ENCODE data around the gene MOGAT1. TPM values are rescaled to one million over a fixed set of nuclear protein-coding genes. Genes with fewer than 3 reads are reported as not detected.

The MOGAT1 gene
- total RNA-seq, 1 experiment from 2014 or later = 0.22 TPM

GRCh38 chr2:222733470-222733845 is 62.0 kb downstream of the MOGAT1 start:
- Histone ChIP-seq H3K9ac (ENCODE audit: low read length) (no peak overlapping the region), H3K79me2 (ENCODE audit: insufficient read depth, low read length) (no peaks in the 10 kb centered on the region), H3K36me3 (ENCODE audit: control insufficient read depth in 1 of 2, insufficient read depth in 2 of 2, low read length in 2 of 2) (no peaks in the 10 kb centered on the region), H3K4me2 (ENCODE audit: low read length) (no peak overlapping the region), H2AFZ (ENCODE audit: low read depth, low read length, poor library complexity, severe bottlenecking) (no peak overlapping the region), H3K27ac (ENCODE audit: low read depth, low read length) (no peak overlapping the region), H3K4me3 (replicated peaks in 1 of 2; ENCODE audit: low read depth in 1 of 2, low read length in 2 of 2) (no peak overlapping the region), H4K20me1 (ENCODE audit: insufficient read depth) (no peaks in the 10 kb centered on the region), H3K9me3 (ENCODE audit: control insufficient read depth in 1 of 2, insufficient read depth in 1 of 2, low read depth in 1 of 2, low read length in 2 of 2) (no peaks in the 10 kb centered on the region), H3K27me3 (ENCODE audit: insufficient read depth, low read length) (no peaks in the 10 kb centered on the region), H3K4me1 (ENCODE audit: control insufficient read depth in 1 of 2, insufficient read depth in 2 of 2, low read length in 2 of 2) (peaks cover 0 to under 1% of the 10 kb centered on the region in 2 experiments; a peak in 1 of 4 replicates), H3K9me2 (ENCODE audit: insufficient read depth) (no peaks in the 10 kb centered on the region)
- intact Hi-C loops (cut with micrococcal nuclease) = no loop called here
- no TSS peak for BruUV-seq (replicated peaks)
- DNase-seq (ENCODE audit: low read depth, low spot score) = no peak
- no peak for ATAC-seq
- ChIA-PET CTCF (no interaction called here), POLR2A (no interaction called here), RAD21 (ENCODE audit: low non-redundant PET in 1 of 2, low total read pairs in 2 of 2, uncharacterized antibody in 2 of 2, unreplicated experiment in 2 of 2) (no interaction called here)
- TF ChIP-seq EZH2 (IDR thresholded peaks at IDR 0.05) (no peak), JUND (IDR thresholded peaks at IDR 0.05) (no peak), EZH2phosphoT487 (IDR thresholded peaks at IDR 0.05; ENCODE audit: borderline replicate concordance) (no peak), CTCF (IDR thresholded peaks at IDR 0.05 in 2 of 3, conservative IDR thresholded peaks at IDR 0.05 in 1 of 3; ENCODE audit: borderline replicate concordance in 1 of 3, insufficient read depth in 1 of 3, low read depth in 2 of 3, low read length in 2 of 3) (no peak), CBX3 (IDR thresholded peaks at IDR 0.05; ENCODE audit: low read depth) (no peak)

GRCh38 chr2:222733846-222734702 is 62.6 kb downstream of the MOGAT1 start:
- Histone ChIP-seq H3K9me3 (ENCODE audit: control insufficient read depth in 1 of 2, insufficient read depth in 1 of 2, low read depth in 1 of 2, low read length in 2 of 2) (no peaks in the 10 kb centered on the region), H3K27ac (ENCODE audit: low read depth, low read length) (no peak overlapping the region), H3K9me2 (ENCODE audit: insufficient read depth) (no peaks in the 10 kb centered on the region), H3K9ac (ENCODE audit: low read length) (no peak overlapping the region), H3K27me3 (ENCODE audit: insufficient read depth, low read length) (no peaks in the 10 kb centered on the region), H3K36me3 (ENCODE audit: control insufficient read depth in 1 of 2, insufficient read depth in 2 of 2, low read length in 2 of 2) (no peaks in the 10 kb centered on the region), H3K4me3 (replicated peaks in 1 of 2; ENCODE audit: low read depth in 1 of 2, low read length in 2 of 2) (no peak overlapping the region), H3K4me2 (ENCODE audit: low read length) (no peak overlapping the region), H3K79me2 (ENCODE audit: insufficient read depth, low read length) (no peaks in the 10 kb centered on the region), H3K4me1 (ENCODE audit: control insufficient read depth in 1 of 2, insufficient read depth in 2 of 2, low read length in 2 of 2) (peaks cover 0 to 6% of the 10 kb centered on the region in 2 experiments; a peak in 2 of 4 replicates), H4K20me1 (ENCODE audit: insufficient read depth) (no peaks in the 10 kb centered on the region), H2AFZ (ENCODE audit: low read depth, low read length, poor library complexity, severe bottlenecking) (no peak overlapping the region)
- TF ChIP-seq EGR1 (IDR thresholded peaks at IDR 0.05; ENCODE audit: low read depth) (no peak), SIN3A (IDR thresholded peaks at IDR 0.05; ENCODE audit: low read depth) (no peak), MAX (IDR thresholded peaks at IDR 0.05) (no peak), EZH2 (IDR thresholded peaks at IDR 0.05) (no peak), JUND (IDR thresholded peaks at IDR 0.05) (no peak), TCF7L2 (IDR thresholded peaks at IDR 0.05; ENCODE audit: borderline replicate concordance, extremely low read depth, insufficient read depth, insufficient read length) (no peak), SP1 (IDR thresholded peaks at IDR 0.05; ENCODE audit: low read depth) (no peak), ATF3 (IDR thresholded peaks at IDR 0.05) (no peak), RAD21 (IDR thresholded peaks at IDR 0.05; ENCODE audit: low read depth) (no peak), POLR2A (IDR thresholded peaks at IDR 0.05; ENCODE audit: borderline replicate concordance, extremely low read depth, insufficient read depth, insufficient read length) (no peak), CEBPB (IDR thresholded peaks at IDR 0.05; ENCODE audit: low read depth) (no peak)
- no peak for ATAC-seq
- ChIA-PET RAD21 (ENCODE audit: low non-redundant PET in 1 of 2, low total read pairs in 2 of 2, uncharacterized antibody in 2 of 2, unreplicated experiment in 2 of 2) (no interaction called here), POLR2A (interaction anchor here (1.3 kb wide), 1 partner anchor 25 kb away, joined by 3 read pairs; no protein-coding TSS in a partner anchor), CTCF (no interaction called here)
- no peak for DNase-seq (ENCODE audit: low read depth, low spot score)
- intact Hi-C loops (cut with micrococcal nuclease) = no loop called here
- no TSS peak for BruUV-seq (replicated peaks)

Data from HCT116 (cell line).